Activated T-helper 2 cell treated with anti-CD3 and anti-CD28 coated beads, Interferon-gamma antibody, Interleukin-2, Interleukin-4, amounts not matched to agents 10 μg/mL and 5 μg/mL and 100 μg/mL, durations not matched to agents 14 hours and 24 hours and 36 hours (primary cell): Measurements from ENCODE around the gene AFTPH. TPM values are rescaled to one million over a fixed set of nuclear protein-coding genes. Genes with fewer than 3 reads are reported as not detected.

Experiments used
- DNase-seq: peaks from one replicate; pipeline ENCODE4 v3.0.0; 2021; ENCODE audit warnings: low spot score
- H3K27ac Mint-ChIP-seq: one replicate; pipeline ENCODE4 v1.8.0; 2021; ENCODE audit warnings: mixed read lengths
- H3K27me3 Mint-ChIP-seq: one replicate; pipeline ENCODE4 v1.8.0; 2021; ENCODE audit warnings: low read depth, mixed read lengths
- H3K36me3 Mint-ChIP-seq: one replicate; pipeline ENCODE4 v1.8.0; 2021; ENCODE audit warnings: low read depth, mixed read lengths
- H3K4me1 Mint-ChIP-seq: one replicate; pipeline ENCODE4 v1.8.0; 2021; ENCODE audit warnings: low read depth, mixed read lengths
- H3K4me3 Mint-ChIP-seq: one replicate; pipeline ENCODE4 v1.8.0; 2021; ENCODE audit warnings: low read depth, mild to moderate bottlenecking, moderate library complexity, mixed read lengths
- H3K9me3 Mint-ChIP-seq: one replicate; pipeline ENCODE4 v1.8.0; 2021; ENCODE audit warnings: mixed read lengths
- intact Hi-C: fragments of 100-400 bp; cut with micrococcal nuclease; formaldehyde crosslinking; loops from one replicate; pipeline ENCODE4 v1.15.1; 2023
- total RNA-seq: library from RNA; stranded (reverse); gene quantifications from 2 replicates; pipeline ENCODE4 v1.2.3, GENCODE V29; 2022

The AFTPH gene
- total RNA-seq, 1 donor from 2014 or later = 36.6 TPM

GRCh38 chr2:64587561-64587960 is 63.4 kb downstream of the AFTPH start:
- Mint-ChIP-seq H3K4me1 (peaks cover 21% of the 10 kb centered on the region), H3K9me3 (no peaks in the 10 kb centered on the region), H3K27ac (no peak overlapping the region), H3K36me3 (peaks cover 55% of the 10 kb centered on the region), H3K4me3 (no peak overlapping the region), H3K27me3 (no peaks in the 10 kb centered on the region)
- DNase-seq = no peak
- intact Hi-C loops = loop anchor here (1.0 kb wide), 3 partner anchors 277 to 453 kb away; no protein-coding TSS in a partner anchor

- Mint-ChIP-seq H3K9me3 (no peaks in the 10 kb centered on the region), H3K27me3 (no peaks in the 10 kb centered on the region), H3K27ac (peak overlapping the region; percentile 14), H3K4me1 (peaks cover 18% of the 10 kb centered on the region), H3K36me3 (peaks cover 52% of the 10 kb centered on the region), H3K4me3 (no peak overlapping the region)
- intact Hi-C loops = loop anchor here (5.0 kb wide), 1 partner anchor 161 kb away; no protein-coding TSS in a partner anchor
- DNase-seq = no peak
These were observed 67.1 kb downstream of the AFTPH start for GRCh38 chr2:64591188-64591587.

GRCh38 chr2:64593035-64593655 is 69.0 kb downstream of the AFTPH start:
- H3K36me3 Mint-ChIP-seq = peaks cover 40% of the 10 kb centered on the region
- no peak overlapping the region for H3K27ac Mint-ChIP-seq
- no peaks in the 10 kb centered on the region for H3K9me3 Mint-ChIP-seq
- intact Hi-C loops = loop anchor here (5.0 kb wide), 1 partner anchor 159 kb away; no protein-coding TSS in a partner anchor
- peaks cover 15% of the 10 kb centered on the region for H3K4me1 Mint-ChIP-seq
- no peak for DNase-seq
- no peaks in the 10 kb centered on the region for H3K27me3 Mint-ChIP-seq
- no peak overlapping the region for H3K4me3 Mint-ChIP-seq

- no peaks in the 10 kb centered on the region for H3K9me3 Mint-ChIP-seq
- H3K4me3 Mint-ChIP-seq = no peak overlapping the region
- H3K27ac Mint-ChIP-seq = no peak overlapping the region
- H3K4me1 Mint-ChIP-seq = peaks cover 17% of the 10 kb centered on the region
- no peak for DNase-seq
- H3K36me3 Mint-ChIP-seq = peaks cover 32% of the 10 kb centered on the region
- intact Hi-C loops = loop anchor here (5.0 kb wide), 1 partner anchor 158 kb away; no protein-coding TSS in a partner anchor
- no peaks in the 10 kb centered on the region for H3K27me3 Mint-ChIP-seq
These were observed 70.3 kb downstream of the AFTPH start for GRCh38 chr2:64594226-64594989.

GRCh38 chr2:64595397-64596176 is 71.5 kb downstream of the AFTPH start:
- H3K36me3 Mint-ChIP-seq = peaks cover 24% of the 10 kb centered on the region
- no peaks in the 10 kb centered on the region for H3K27me3 Mint-ChIP-seq
- DNase-seq = no peak
- H3K4me1 Mint-ChIP-seq = peaks cover 14% of the 10 kb centered on the region
- H3K4me3 Mint-ChIP-seq = no peak overlapping the region
- intact Hi-C loops = no loop called here
- no peak overlapping the region for H3K27ac Mint-ChIP-seq
- H3K9me3 Mint-ChIP-seq = no peaks in the 10 kb centered on the region

- H3K9me3 Mint-ChIP-seq = no peaks in the 10 kb centered on the region
- intact Hi-C loops = no loop called here
- H3K27me3 Mint-ChIP-seq = no peaks in the 10 kb centered on the region
- peaks cover under 1% of the 10 kb centered on the region for H3K36me3 Mint-ChIP-seq
- H3K4me1 Mint-ChIP-seq = peaks cover 5% of the 10 kb centered on the region
- no peak overlapping the region for H3K27ac Mint-ChIP-seq
- H3K4me3 Mint-ChIP-seq = no peak overlapping the region
- DNase-seq = no peak
These were observed 74.1 kb downstream of the AFTPH start for GRCh38 chr2:64598226-64598625.

- Mint-ChIP-seq H3K9me3 (peaks cover 10% of the 10 kb centered on the region), H3K27ac (no peak overlapping the region), H3K27me3 (no peaks in the 10 kb centered on the region), H3K4me3 (no peak overlapping the region), H3K4me1 (peaks cover 5% of the 10 kb centered on the region), H3K36me3 (peaks cover 6% of the 10 kb centered on the region)
- intact Hi-C loops = no loop called here
- DNase-seq = no peak
These were observed 75.3 kb downstream of the AFTPH start for GRCh38 chr2:64599469-64599868.

- H3K9me3 Mint-ChIP-seq = peaks cover 15% of the 10 kb centered on the region
- no peaks in the 10 kb centered on the region for H3K27me3 Mint-ChIP-seq
- H3K27ac Mint-ChIP-seq = no peak overlapping the region
- no peak overlapping the region for H3K4me3 Mint-ChIP-seq
- no peak for DNase-seq
- peaks cover 9% of the 10 kb centered on the region for H3K4me1 Mint-ChIP-seq
- peaks cover 7% of the 10 kb centered on the region for H3K36me3 Mint-ChIP-seq
- intact Hi-C loops = no loop called here
These were observed 77.1 kb downstream of the AFTPH start for GRCh38 chr2:64601034-64601754.

GRCh38 chr2:64601785-64602391 is 77.8 kb downstream of the AFTPH start:
- intact Hi-C loops = no loop called here
- no peaks in the 10 kb centered on the region for H3K27me3 Mint-ChIP-seq
- DNase-seq = no peak
- H3K9me3 Mint-ChIP-seq = peaks cover 15% of the 10 kb centered on the region
- no peak overlapping the region for H3K4me3 Mint-ChIP-seq
- H3K4me1 Mint-ChIP-seq = peaks cover 15% of the 10 kb centered on the region
- peaks cover 7% of the 10 kb centered on the region for H3K36me3 Mint-ChIP-seq
- no peak overlapping the region for H3K27ac Mint-ChIP-seq

GRCh38 chr2:64602436-64602835 is 78.3 kb downstream of the AFTPH start:
- Mint-ChIP-seq H3K27ac (no peak overlapping the region), H3K36me3 (peaks cover 7% of the 10 kb centered on the region), H3K4me1 (peaks cover 16% of the 10 kb centered on the region), H3K4me3 (no peak overlapping the region), H3K9me3 (peaks cover 15% of the 10 kb centered on the region), H3K27me3 (no peaks in the 10 kb centered on the region)
- no peak for DNase-seq
- intact Hi-C loops = no loop called here

GRCh38 chr2:64604155-64604554 is 80.0 kb downstream of the AFTPH start:
- Mint-ChIP-seq H3K36me3 (peaks cover 7% of the 10 kb centered on the region), H3K4me3 (no peak overlapping the region), H3K4me1 (peaks cover 22% of the 10 kb centered on the region), H3K9me3 (peaks cover 15% of the 10 kb centered on the region), H3K27me3 (no peaks in the 10 kb centered on the region), H3K27ac (no peak overlapping the region)
- no peak for DNase-seq
- intact Hi-C loops = no loop called here

GRCh38 chr2:64605026-64605471 is 80.9 kb downstream of the AFTPH start:
- DNase-seq = no peak
- H3K4me1 Mint-ChIP-seq = peaks cover 24% of the 10 kb centered on the region
- H3K27me3 Mint-ChIP-seq = no peaks in the 10 kb centered on the region
- peaks cover 15% of the 10 kb centered on the region for H3K9me3 Mint-ChIP-seq
- H3K4me3 Mint-ChIP-seq = no peak overlapping the region
- no peak overlapping the region for H3K27ac Mint-ChIP-seq
- intact Hi-C loops = loop anchor here (5.0 kb wide), 1 partner anchor 212 kb away; no protein-coding TSS in a partner anchor
- peaks cover 7% of the 10 kb centered on the region for H3K36me3 Mint-ChIP-seq
